HG03139 (cell line): ENCODE data around the gene GKN2.
"Not testable (repeated sequence)": the region's sequence is repeated elsewhere in the genome, so short reads cannot be mapped to it uniquely, and the experiment has no call there.

Source experiments
- ATAC-seq: cut with Tn5 transposase; IDR thresholded peaks from one replicate; pipeline ENCODE4 v1.9.1; 2021; ENCODE audit not compliant: unreplicated experiment

Gene GKN2

DNA sequence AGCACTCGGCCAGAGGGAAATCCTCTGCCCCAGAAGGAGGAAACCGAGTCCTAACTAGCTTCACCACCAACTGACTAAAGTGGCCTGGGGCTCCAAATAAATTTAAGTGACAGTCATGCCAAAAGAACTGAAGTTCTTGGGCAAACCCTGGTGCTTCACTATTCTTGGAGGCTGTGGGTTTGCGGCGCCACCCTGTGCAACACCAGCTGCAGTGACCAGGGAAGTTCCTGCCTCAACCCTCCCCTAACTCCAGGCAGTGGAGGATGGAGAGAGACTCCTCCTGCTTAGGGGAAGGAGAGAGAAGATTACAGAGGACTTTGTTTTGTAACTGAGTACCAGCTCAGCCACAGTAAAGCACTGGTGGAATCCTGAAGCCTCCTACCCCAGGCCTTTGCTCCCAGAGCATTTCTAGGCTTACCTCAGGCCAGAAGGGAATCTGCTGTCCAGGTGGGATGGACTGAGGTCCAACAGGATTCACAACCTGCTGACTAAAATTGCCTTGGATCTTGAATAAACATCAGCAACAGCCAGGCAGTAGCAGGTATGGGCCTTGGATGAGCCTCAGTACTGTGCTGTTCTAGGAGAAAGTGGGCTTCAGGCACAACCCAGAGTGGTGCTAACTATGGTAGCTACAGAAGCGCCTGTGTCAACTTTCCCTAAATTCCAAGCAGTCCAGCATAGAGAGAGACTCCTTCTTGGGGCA lies 52.0 kb downstream of the GKN2 start:
- ATAC-seq, result no peak

DNA sequence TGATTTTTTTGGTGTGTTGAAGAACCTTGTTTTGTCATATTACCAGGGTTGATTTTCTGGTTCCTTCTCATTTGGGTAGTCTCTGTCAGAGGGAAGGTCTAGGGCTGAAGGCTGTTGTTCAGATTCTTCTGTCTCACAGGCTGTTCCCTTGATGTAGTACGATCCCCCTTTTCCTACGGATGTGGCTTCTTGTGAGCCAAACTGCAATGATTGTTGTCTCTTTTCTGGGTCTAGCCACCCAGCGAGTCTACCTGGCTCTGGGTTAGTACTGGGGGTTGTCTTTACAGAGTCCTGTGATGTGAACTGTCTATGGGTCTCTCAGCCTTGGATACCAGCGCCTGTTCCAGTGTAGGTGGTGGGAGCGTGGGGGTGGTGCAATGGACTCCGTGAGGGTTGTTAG lies 56.7 kb downstream of the GKN2 start:
- ATAC-seq, result not testable (repeated sequence)
